HG02981 (cell line): Measurements from ENCODE around the gene KCNMA1.

Experiments
- ATAC-seq: cut with Tn5 transposase; IDR thresholded peaks from one replicate; pipeline ENCODE4 v1.9.1; 2021; ENCODE audit warnings: mild to moderate bottlenecking, moderate library complexity; ENCODE audit not compliant: unreplicated experiment

Gene KCNMA1

DNA sequence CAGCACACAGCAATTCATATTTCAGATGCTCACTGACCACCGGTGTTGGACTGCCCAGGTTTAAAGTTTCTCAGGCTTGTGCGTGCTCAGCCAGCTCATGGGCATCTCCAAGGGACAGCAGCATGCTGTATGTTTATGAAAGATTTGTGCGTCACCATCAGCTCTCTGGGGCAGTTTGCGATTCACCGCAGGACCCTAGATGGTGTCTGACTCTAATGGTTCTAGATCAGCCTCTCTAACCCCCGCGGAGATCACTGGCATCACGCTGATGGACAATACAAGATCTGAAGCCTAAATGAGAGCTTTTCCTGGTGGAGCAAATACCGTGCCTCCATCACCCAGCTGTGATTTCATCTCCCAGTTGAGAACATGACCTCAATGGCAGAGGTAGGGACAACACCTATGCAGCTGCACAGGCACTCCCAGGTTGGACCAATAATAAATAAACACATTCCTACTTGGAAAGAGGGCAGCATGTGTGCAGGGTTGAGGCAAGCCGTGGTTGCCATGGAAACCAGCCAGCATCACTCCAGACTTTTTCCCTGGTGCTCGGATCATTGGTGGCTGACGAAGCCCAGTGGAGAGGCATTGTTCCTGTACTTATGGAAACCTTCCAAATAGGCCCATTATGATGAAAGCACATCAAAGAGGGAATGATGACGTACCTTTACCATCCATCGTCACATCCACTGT is 253.6 kb downstream of the KCNMA1 start:
- ATAC-seq = no peak

GRCh38 chr10:77381750-77382149 is 255.9 kb downstream of the KCNMA1 start:
- no peak for ATAC-seq

- ATAC-seq = no peak
These were observed 256.9 kb downstream of the KCNMA1 start for GRCh38 chr10:77380723-77381122.

DNA sequence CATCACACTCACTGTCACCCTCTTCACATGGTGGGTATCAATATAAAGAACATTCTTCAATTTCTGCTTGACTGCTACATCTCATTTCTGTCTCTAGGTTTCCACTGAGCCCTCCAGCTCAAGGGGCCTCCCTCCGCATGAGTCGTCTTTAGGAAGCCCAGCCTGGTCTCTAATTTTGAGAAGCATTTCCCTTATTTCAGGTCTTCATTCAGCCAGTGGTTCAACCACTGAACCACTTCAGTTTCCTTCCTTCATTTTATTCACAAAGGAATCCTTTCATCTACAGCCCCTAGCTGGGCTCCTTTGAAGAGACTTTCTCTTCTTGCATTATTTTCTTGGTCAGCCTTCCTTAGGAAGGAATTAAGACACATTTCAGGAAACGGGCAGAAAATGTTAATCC is 257.4 kb downstream of the KCNMA1 start:
- no peak for ATAC-seq

- ATAC-seq = no peak
These were observed 258.9 kb downstream of the KCNMA1 start for GRCh38 chr10:77378366-77379349.

DNA sequence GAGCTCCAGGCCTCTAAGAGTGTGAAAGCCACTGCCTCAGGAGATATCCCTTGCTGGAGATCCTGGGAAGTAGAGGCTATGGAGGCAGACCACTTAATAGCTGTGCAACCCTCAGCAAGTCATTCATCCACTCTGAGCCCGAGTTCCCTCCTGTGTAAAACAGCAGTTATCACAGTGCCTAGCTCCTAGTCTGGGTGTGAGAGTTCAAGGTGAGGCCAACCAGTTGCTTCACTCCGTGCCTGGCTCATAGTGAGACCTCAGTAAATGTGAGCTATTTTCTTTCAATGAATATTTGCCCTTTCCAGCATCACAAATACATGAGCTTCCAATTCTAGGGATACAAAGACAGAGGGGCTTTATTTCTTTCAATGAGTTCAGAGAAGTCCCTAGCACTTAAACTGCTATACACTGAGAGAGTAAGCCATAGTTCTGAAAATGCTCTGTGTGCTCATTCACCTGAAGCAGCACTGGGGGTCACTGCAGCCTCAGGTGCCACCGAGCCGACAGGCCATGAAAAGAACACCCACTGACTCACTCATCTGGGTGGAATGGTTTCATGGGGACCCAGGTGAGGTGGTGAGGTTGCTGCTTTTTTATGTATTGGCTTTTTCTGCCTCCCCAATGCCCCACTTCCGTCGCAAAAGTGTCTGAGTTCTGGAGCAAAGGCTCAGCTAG is 259.8 kb downstream of the KCNMA1 start:
- ATAC-seq = no peak

GRCh38 chr10:77377034-77377433 is 260.6 kb downstream of the KCNMA1 start:
- no peak for ATAC-seq

DNA sequence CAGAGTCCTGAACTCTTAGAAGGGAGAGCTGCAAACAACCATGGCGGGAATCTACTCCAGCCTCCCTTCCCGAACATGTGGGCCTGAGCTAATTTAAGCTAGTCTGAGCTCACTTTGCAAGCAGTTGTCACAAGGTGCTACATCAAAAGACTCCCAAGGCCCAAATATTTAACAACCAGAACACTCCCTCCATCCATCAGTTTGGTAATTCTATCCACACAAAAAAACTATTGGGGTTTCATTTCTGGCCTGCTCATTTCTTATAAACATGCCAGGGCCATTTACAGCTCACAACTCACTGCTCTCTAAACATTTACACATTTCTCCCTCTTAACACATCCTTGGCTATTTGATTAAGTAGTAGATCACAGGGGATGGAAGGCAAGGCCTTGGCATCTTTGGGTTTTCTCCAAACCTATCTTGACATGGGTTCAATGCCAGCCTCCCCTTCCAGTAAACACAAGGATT is 263.4 kb downstream of the KCNMA1 start:
- ATAC-seq = no peak

GRCh38 chr10:77371848-77372799 is 265.5 kb downstream of the KCNMA1 start:
- no peak for ATAC-seq

DNA sequence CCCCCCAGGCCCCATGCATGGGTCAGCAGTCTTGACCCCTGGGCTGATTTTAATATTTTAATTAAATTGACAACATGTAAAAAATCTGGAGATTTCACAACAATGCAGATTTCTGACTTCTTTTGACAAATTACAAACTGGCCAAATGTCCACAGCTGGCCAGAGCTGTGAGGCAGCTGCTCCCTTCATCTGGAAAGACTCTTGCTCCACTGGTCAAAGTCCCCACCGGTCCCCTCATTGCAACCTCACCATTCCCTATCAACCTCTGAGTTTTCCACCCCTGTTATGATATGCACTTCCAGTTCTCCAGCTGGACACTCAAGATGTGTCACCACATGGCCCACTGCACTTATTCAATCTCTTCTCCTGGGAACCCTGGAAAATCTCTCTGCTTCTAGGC is 266.2 kb downstream of the KCNMA1 start:
- no peak for ATAC-seq

GRCh38 chr10:77368006-77368405 is 269.6 kb downstream of the KCNMA1 start:
- ATAC-seq = no peak

DNA sequence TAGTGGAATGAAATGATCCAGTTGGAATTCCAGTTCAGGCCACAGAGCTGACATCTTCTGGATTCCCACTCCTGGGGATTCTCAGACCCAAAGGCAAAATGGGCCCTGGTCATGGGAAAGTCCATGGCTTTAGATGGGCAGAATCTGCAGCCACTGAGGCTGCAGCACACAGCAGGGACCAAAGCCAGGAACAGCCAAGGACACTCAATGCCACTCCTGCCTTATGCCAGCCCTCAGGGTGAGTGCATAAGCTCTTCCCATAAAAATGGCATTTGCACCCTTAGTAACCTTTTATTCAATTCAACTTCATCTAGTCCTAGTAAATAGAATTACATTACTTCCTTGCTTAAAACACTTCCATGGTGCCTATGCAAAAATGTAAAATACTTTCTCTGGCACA is 274.4 kb downstream of the KCNMA1 start:
- ATAC-seq = no peak

- no peak for ATAC-seq
These were observed 275.8 kb downstream of the KCNMA1 start for GRCh38 chr10:77361831-77362230.

DNA sequence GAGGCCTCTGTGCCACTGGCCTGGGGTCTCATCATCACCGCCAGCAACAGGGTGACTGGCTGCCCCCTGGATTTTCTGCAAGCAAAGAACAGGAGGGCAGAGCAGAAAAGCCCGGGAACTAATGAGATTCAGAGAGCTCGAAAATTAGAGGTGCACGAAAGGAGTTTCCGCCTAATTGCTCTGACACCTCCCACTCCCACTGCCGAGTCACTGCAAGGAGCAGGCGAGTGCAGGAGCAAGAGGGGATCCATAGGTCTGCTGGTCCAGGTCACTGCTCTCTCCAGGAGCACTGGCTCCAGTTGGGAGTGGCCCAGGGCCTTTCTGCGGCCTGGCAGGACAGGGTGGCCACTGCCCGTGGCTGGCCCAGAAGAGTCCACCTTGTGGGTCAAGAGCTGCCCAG is 276.2 kb downstream of the KCNMA1 start:
- ATAC-seq = no peak

DNA sequence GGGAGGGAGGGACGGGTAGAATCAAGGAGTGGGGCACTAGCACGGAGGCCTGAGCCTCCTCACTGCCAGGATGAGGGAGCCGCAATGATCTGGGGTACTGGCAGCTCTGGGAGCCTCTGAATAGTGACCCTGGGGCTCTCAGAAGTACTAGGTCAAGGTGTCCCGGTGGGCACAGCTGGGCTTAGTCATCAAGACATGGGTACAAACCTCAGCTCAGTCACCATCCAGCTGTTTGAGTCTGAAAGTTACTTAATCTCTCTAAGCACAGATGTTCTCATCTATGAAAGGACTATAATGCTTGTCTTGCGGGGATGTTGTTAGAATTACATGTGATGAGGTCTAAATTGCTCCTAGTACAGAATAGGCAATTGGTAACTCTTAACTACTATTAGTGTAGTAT is 276.8 kb downstream of the KCNMA1 start:
- no peak for ATAC-seq

GRCh38 chr10:77359950-77360520 is 277.6 kb downstream of the KCNMA1 start:
- ATAC-seq = no peak

DNA sequence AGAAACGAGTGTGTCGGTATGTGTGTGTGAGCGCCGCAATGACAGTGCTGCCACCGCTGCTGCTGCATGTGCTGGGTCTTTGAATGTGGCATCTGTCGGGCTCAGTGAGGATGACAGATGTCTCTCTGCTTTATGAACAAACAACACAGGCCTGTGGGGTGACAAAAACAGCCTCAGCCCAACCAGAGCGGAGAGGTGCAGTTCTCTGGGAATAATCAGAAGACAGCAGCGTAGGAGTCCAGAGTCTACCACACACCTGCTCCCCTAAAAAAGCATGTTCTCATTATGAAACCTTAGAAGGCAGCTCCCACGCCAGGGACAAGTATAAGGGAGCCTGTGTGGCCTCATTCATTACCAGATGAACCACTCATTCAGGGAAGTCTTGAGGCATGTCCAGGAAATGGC is 278.3 kb downstream of the KCNMA1 start:
- no peak for ATAC-seq

- ATAC-seq = no peak
These were observed 279.0 kb downstream of the KCNMA1 start for GRCh38 chr10:77358656-77359055.

- ATAC-seq = no peak
These were observed 279.8 kb downstream of the KCNMA1 start for GRCh38 chr10:77357611-77358310.
